ENCODE measurements around the gene RPS17. TPM values are rescaled to one million over a fixed set of nuclear protein-coding genes. Genes with fewer than 3 reads are reported as not detected.
A peak's percentile ranks its signal among the peaks of the same experiment; 100 is the strongest.

The RPS17 gene
- total RNA-seq, 1 experiment from 2014 or later = 2,707 TPM

DNA sequence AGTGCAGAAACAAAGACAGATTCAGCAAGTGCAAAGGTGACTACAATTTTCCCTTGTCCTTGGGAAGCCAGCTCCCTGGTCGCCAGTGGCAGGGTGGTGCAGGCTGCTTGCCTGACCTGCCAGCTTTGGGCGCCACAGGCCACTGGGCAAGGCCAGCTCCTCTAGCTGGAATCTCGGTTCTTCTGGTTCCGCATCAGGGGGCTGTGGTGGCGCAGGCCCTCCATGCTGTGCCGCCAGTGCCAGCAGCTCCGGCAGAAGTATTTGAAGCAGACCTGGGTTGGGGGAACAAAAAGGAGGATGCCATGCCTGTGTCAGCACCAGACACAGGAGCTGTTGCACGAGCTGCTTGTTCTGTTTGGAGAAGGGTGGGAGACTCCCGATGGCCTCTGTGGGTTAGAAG is 4.2 kb upstream of the RPS17 start:
- intact Hi-C loops (cut with micrococcal nuclease) = loop anchor here (5.0 kb wide), 1 partner anchor 263 kb away; the partner anchor contains the start of genes FSD2 and WHAMM

DNA sequence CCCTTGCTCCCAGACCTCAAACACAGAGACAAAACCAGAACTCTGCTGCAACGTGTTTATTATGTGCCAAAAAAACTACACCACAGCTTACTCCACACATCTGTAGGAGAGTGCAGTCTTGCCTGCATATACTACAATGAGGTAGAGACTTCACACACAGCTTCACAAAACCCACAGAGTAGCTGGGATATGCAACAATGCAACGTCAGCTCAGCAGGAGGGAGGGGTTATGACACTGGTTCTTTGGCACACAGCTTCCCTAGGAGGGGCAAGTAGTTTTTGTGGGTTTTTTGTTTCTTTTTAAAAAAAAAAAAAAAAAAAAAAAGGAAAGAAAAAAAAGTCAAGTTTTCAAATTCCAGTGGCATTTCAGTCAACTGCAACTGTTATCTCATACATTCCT is 2.9 kb upstream of the RPS17 start:
- H3K27me3 Mint-ChIP-seq (ENCODE audit: insufficient read depth, unreplicated experiment) = no peaks in the 10 kb centered on the region
- intact Hi-C loops (cut with micrococcal nuclease) = loop anchor here (5.0 kb wide), 1 partner anchor 264 kb away; the partner anchor contains the start of genes FSD2 and WHAMM
- H3K4me3 Mint-ChIP-seq (ENCODE audit: unreplicated experiment) = no peak overlapping the region
- H3K4me1 Mint-ChIP-seq (ENCODE audit: insufficient read depth, unreplicated experiment) = peaks cover 10% of the 10 kb centered on the region
- TF ChIP-seq CTCF (IDR thresholded peaks at IDR 0.05; ENCODE audit: unreplicated experiment) = no peak
- BruUV-seq (replicated peaks) = no TSS peak
- no peaks in the 10 kb centered on the region for H3K9me3 Mint-ChIP-seq (ENCODE audit: unreplicated experiment)
- peaks cover 30% of the 10 kb centered on the region for H3K36me3 Mint-ChIP-seq (ENCODE audit: insufficient read depth, unreplicated experiment)
- H3K27ac Mint-ChIP-seq (ENCODE audit: low read depth, unreplicated experiment) = no peak overlapping the region
- no peak for DNase-seq (ENCODE audit: unreplicated experiment)
- ChIA-PET CTCF (interaction anchor here (0.6 to 1.5 kb wide), 4 partner anchors 8 to 1005 kb away, joined by 3 to 4 read pairs (median 3); no protein-coding TSS in a partner anchor), POLR2A (interaction anchor here (0.6 to 9.2 kb wide), 5 partner anchors 8 to 267 kb away, joined by 3 to 183 read pairs (median 10); partner anchors contain the start of gene WHAMM)

More for the DNA sequence above, 4.2 kb upstream of the RPS17 start:
- Mint-ChIP-seq H3K36me3 (ENCODE audit: insufficient read depth, unreplicated experiment) (peaks cover 17% of the 10 kb centered on the region), H3K9me3 (ENCODE audit: unreplicated experiment) (no peaks in the 10 kb centered on the region), H3K4me1 (ENCODE audit: insufficient read depth, unreplicated experiment) (peaks cover 4% of the 10 kb centered on the region), H3K27me3 (ENCODE audit: insufficient read depth, unreplicated experiment) (no peaks in the 10 kb centered on the region), H3K4me3 (ENCODE audit: unreplicated experiment) (no peak overlapping the region), H3K27ac (ENCODE audit: low read depth, unreplicated experiment) (no peak overlapping the region)
- POLR2A ChIA-PET = interaction anchor here (1.0 to 1.5 kb wide), 2 partner anchors 137 to 442 kb away, joined by 3 to 5 read pairs; partner anchors contain the start of gene RAMAC
- no peak for TF ChIP-seq CTCF (IDR thresholded peaks at IDR 0.05; ENCODE audit: unreplicated experiment)
- no TSS peak for BruUV-seq (replicated peaks)
- CTCF ChIA-PET = no interaction called here
- no peak for DNase-seq (ENCODE audit: unreplicated experiment)

- no peak for TF ChIP-seq CTCF (IDR thresholded peaks at IDR 0.05; ENCODE audit: unreplicated experiment)
- Mint-ChIP-seq H3K27me3 (ENCODE audit: insufficient read depth, unreplicated experiment) (no peaks in the 10 kb centered on the region), H3K27ac (ENCODE audit: low read depth, unreplicated experiment) (peak overlapping the region; percentile 81), H3K4me3 (ENCODE audit: unreplicated experiment) (peak overlapping the region; percentile 92), H3K36me3 (ENCODE audit: insufficient read depth, unreplicated experiment) (peaks cover 51% of the 10 kb centered on the region), H3K9me3 (ENCODE audit: unreplicated experiment) (no peaks in the 10 kb centered on the region), H3K4me1 (ENCODE audit: insufficient read depth, unreplicated experiment) (peaks cover 30% of the 10 kb centered on the region)
- POLR2A ChIA-PET = interaction anchor here (0.5 to 9.2 kb wide), 27 partner anchors 8 to 1306 kb away, joined by 3 to 183 read pairs (median 5); partner anchors contain the start of genes BTBD1, C15orf40, EFL1 and RAMAC
- CTCF ChIA-PET = interaction anchor here (0.6 to 3.0 kb wide), 7 partner anchors 10 to 1008 kb away, joined by 3 to 17 read pairs (median 4); no protein-coding TSS in a partner anchor
- BruUV-seq (replicated peaks) = TSS peak; percentile 90
- DNase-seq (ENCODE audit: unreplicated experiment) = no peak
- intact Hi-C loops (cut with micrococcal nuclease) = loop anchor here (1.0 to 5.0 kb wide), 2 partner anchors 209 to 266 kb away; partner anchors contain the start of genes FSD2 and WHAMM
Observed at GRCh38 chr15:82540984-82541431, 751 bp upstream of the RPS17 start.

DNA sequence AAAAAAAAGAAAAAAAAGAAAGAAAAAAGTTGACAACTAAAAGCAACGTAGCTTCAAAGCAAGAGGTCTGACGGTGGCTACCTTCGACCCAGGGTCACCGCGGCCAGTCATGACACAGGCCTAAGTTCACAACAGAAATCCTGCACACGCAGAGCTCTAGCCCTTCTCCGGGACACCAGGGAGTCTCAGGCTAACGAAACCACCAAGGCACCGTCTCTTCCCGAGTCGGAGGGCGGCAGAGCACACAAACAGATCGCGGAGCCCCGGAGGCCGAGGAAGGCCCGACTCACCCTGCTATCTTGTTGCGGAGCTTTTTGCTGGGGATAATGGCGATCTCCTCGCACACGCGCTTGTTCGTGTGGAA is 584 bp downstream of the RPS17 start:
- peaks cover 64% of the 10 kb centered on the region for H3K36me3 Mint-ChIP-seq (ENCODE audit: insufficient read depth, unreplicated experiment)
- CTCF ChIA-PET = interaction anchor here (0.6 to 3.0 kb wide), 9 partner anchors 8 to 318 kb away, joined by 3 to 17 read pairs (median 3); no protein-coding TSS in a partner anchor
- no TSS peak for BruUV-seq (replicated peaks)
- H3K4me3 Mint-ChIP-seq (ENCODE audit: unreplicated experiment) = peak overlapping the region; percentile 92
- H3K27ac Mint-ChIP-seq (ENCODE audit: low read depth, unreplicated experiment) = peak overlapping the region; percentile 81
- H3K27me3 Mint-ChIP-seq (ENCODE audit: insufficient read depth, unreplicated experiment) = no peaks in the 10 kb centered on the region
- intact Hi-C loops (cut with micrococcal nuclease) = loop anchor here (1.0 to 5.0 kb wide), 2 partner anchors 211 to 268 kb away; partner anchors contain the start of genes FSD2 and WHAMM
- H3K4me1 Mint-ChIP-seq (ENCODE audit: insufficient read depth, unreplicated experiment) = peaks cover 30% of the 10 kb centered on the region
- TF ChIP-seq CTCF (IDR thresholded peaks at IDR 0.05; ENCODE audit: unreplicated experiment) = no peak
- DNase-seq (ENCODE audit: unreplicated experiment) = no peak
- H3K9me3 Mint-ChIP-seq (ENCODE audit: unreplicated experiment) = no peaks in the 10 kb centered on the region
- POLR2A ChIA-PET = interaction anchor here (0.6 to 9.2 kb wide), 22 partner anchors 9 to 527 kb away, joined by 3 to 183 read pairs (median 6); partner anchors contain the start of genes AP3B2, BTBD1, C15orf40 and EFL1

Measured in MCF 10A (cell line).